ENCODE measurements around the gene NEDD9. TPM values are rescaled to one million over a fixed set of nuclear protein-coding genes. Genes with fewer than 3 reads are reported as not detected.

NEDD9 gene
- total RNA-seq, 4 donors from 2014 or later, result 36.2 to 99.1 (median 70.2) TPM

DNA sequence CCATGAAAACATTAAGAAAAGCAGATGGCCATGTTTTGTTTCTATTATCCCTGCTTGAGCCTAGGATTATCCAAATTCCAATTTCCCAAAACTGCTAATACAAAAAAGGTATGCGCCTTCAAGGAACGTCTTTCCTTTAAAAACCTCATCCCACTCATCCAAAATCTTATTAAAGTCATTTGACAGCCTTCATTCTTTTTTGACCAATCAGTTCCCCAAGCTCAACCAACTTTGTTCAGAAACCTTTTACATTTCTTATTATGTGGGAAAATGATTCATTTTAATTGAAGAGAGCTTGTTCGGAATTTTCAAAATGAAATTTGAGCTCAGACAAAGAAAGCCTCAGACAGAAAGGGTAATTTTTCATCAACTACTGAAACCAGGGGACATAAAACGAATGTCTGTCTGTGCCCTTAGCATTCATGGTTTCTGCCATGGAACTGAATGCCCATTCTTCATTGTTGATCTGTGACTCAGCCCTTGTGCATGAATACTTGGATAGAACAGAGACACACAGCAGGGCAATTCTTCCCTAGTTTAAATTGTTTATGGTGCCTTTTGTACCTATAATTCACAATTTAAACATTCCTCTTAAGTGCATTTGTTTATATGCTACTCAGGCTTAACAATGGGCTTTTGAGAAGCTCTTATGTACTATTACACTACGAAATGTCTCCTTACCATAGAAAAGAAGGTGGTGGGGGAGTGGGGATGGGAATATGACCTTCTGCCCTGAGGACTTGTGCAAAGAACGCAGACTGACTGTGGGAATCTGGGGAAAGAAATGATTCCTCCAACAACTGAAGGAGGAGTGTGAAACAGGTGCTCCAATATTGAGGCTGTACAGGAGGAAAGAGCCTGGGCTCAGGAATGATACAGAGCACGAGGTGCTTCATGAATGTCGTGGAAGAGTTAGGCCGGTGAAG lies 71.2 kb downstream of the NEDD9 start:
- intact Hi-C loops (cut with DNase I; ENCODE audit: low total_unique reads), result no loop called here
- no peak overlapping the region for H3K27ac ChIP-seq
- no peak for DNase-seq
- H3K9me3 ChIP-seq, result no peaks in the 10 kb centered on the region
- no peak for TF ChIP-seq POLR2A (IDR thresholded peaks at IDR 0.05)
- TF ChIP-seq, protein P1, sequence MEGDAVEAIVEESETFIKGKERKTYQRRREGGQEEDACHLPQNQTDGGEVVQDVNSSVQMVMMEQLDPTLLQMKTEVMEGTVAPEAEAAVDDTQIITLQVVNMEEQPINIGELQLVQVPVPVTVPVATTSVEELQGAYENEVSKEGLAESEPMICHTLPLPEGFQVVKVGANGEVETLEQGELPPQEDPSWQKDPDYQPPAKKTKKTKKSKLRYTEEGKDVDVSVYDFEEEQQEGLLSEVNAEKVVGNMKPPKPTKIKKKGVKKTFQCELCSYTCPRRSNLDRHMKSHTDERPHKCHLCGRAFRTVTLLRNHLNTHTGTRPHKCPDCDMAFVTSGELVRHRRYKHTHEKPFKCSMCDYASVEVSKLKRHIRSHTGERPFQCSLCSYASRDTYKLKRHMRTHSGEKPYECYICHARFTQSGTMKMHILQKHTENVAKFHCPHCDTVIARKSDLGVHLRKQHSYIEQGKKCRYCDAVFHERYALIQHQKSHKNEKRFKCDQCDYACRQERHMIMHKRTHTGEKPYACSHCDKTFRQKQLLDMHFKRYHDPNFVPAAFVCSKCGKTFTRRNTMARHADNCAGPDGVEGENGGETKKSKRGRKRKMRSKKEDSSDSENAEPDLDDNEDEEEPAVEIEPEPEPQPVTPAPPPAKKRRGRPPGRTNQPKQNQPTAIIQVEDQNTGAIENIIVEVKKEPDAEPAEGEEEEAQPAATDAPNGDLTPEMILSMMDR (IDR thresholded peaks at IDR 0.05), result no peak
- no peaks in the 10 kb centered on the region for H3K4me1 ChIP-seq
- H3K27me3 ChIP-seq, result no peaks in the 10 kb centered on the region
- no peaks in the 10 kb centered on the region for H3K36me3 ChIP-seq
- no peak overlapping the region for H3K4me3 ChIP-seq

DNA sequence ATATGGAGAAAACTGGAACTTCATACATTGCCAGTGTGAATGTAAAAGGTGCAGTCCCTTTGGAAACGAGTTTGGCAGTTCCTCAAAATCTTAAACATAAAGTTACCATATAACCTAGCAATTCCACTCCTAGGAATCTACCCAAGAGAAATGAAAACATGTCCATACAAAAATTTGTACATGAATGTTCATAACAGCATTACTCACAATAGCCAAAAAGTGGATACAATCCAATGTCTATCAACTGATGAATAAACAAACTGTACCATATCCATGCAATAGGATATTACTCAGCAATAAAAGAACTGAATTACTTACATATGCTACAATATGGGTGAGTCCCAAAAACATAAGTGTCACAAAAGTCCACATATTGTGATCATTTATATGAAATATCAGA lies 72.3 kb downstream of the NEDD9 start:
- H3K4me1 ChIP-seq, result no peaks in the 10 kb centered on the region
- no peaks in the 10 kb centered on the region for H3K9me3 ChIP-seq
- intact Hi-C loops (cut with DNase I; ENCODE audit: low total_unique reads), result no loop called here
- H3K27ac ChIP-seq, result no peak overlapping the region
- no peak for TF ChIP-seq POLR2A (IDR thresholded peaks at IDR 0.05)
- TF ChIP-seq, protein P1 (IDR thresholded peaks at IDR 0.05), result no peak
- no peak for DNase-seq
- no peak overlapping the region for H3K4me3 ChIP-seq
- H3K27me3 ChIP-seq, result no peaks in the 10 kb centered on the region
- H3K36me3 ChIP-seq, result no peaks in the 10 kb centered on the region

DNA sequence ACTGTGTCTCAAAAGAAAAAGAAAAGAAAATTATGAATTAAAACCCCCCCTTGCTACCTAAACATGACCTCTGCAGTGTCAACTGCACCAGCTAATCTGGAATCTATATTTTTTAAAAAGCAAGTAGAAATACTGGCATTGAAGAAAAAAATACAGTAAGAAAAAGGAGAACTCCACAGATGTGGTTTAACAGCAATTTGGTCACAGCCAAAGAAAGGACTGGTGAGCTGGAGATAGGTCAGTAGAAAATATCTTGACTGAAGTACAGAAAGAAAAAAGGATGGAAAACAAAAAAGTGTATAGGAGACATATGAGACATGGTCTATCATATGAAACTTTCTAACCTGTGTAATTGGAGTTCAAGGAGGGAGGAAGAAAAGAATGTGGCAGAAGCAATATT lies 76.9 kb downstream of the NEDD9 start:
- no peak for DNase-seq
- Histone ChIP-seq H3K36me3 (no peaks in the 10 kb centered on the region), H3K27ac (no peak overlapping the region), H3K9me3 (no peaks in the 10 kb centered on the region), H3K27me3 (no peaks in the 10 kb centered on the region), H3K4me3 (no peak overlapping the region), H3K4me1 (no peaks in the 10 kb centered on the region)
- intact Hi-C loops (cut with DNase I; ENCODE audit: low total_unique reads), result no loop called here
- TF ChIP-seq POLR2A (IDR thresholded peaks at IDR 0.05), result no peak
- TF ChIP-seq, protein P1 (IDR thresholded peaks at IDR 0.05), result no peak

DNA sequence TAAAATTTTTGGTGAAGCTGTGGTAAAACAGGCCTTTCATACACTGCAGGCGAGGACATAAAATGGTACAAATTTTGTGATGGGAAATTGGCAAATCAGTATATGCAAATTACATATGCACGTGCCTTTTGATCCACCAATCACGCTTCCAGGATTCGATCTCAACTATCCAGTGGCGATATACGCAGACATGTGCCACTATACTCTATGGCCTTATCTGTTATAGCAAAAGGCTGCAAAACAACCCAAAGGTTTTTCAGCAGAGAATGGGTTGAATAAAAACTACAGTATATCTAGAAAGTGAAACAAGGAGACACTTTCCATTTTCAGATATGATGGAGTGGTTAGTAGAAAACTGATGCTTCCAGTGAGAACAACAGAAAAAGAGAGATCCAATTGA lies 79.0 kb downstream of the NEDD9 start:
- no peak for DNase-seq
- H3K4me1 ChIP-seq, result no peaks in the 10 kb centered on the region
- H3K27me3 ChIP-seq, result no peaks in the 10 kb centered on the region
- H3K4me3 ChIP-seq, result no peak overlapping the region
- no peak overlapping the region for H3K27ac ChIP-seq
- no peak for TF ChIP-seq POLR2A (IDR thresholded peaks at IDR 0.05)
- TF ChIP-seq, protein P1 (IDR thresholded peaks at IDR 0.05), result no peak
- H3K9me3 ChIP-seq, result no peaks in the 10 kb centered on the region
- H3K36me3 ChIP-seq, result no peaks in the 10 kb centered on the region
- intact Hi-C loops (cut with DNase I; ENCODE audit: low total_unique reads), result no loop called here

DNA sequence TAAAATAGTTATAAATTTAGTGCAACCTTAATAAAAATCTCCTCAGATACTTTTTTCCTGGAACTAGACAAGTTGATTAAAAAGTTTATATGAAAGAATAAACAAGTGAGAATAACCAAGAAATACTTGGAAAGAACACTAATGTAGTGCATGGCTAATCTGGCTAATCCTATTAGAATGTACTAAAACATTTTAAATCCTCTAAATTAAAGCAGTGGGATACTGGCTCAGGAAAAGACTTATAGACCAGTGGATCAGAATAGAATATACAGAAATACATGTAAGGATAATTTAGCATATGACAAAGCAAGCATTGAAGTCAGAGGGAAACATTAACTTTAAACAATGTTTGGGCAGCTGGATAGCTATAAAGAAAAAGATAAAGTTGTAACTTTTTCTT lies 79.9 kb downstream of the NEDD9 start:
- TF ChIP-seq POLR2A (IDR thresholded peaks at IDR 0.05), result no peak
- TF ChIP-seq, protein P1 (IDR thresholded peaks at IDR 0.05), result no peak
- intact Hi-C loops (cut with DNase I; ENCODE audit: low total_unique reads), result no loop called here
- DNase-seq, result no peak
- H3K4me3 ChIP-seq, result no peak overlapping the region
- no peaks in the 10 kb centered on the region for H3K27me3 ChIP-seq
- H3K36me3 ChIP-seq, result no peaks in the 10 kb centered on the region
- H3K27ac ChIP-seq, result no peak overlapping the region
- no peaks in the 10 kb centered on the region for H3K4me1 ChIP-seq
- no peaks in the 10 kb centered on the region for H3K9me3 ChIP-seq

All from uterus (tissue), 4 donors.